IMR-90 (cell line): ENCODE results near the gene FGD5.

Experiments used
- BHLHE40 ChIP-seq: fragments of 150-350 bp; IDR thresholded peaks from 2 replicates; pipeline ENCODE4 v1.6.1; 2016; ENCODE audit warnings: mild to moderate bottlenecking, low read depth, low read length
- MAZ ChIP-seq: IDR thresholded peaks from 2 replicates; pipeline ENCODE4 v1.6.1; 2012; ENCODE audit warnings: low read depth, mild to moderate bottlenecking, low read length, improper control_type of control experiment, moderate library complexity, borderline replicate concordance
- NFE2L2 ChIP-seq: fragments of 150-350 bp; IDR thresholded peaks from 2 replicates; pipeline ENCODE4 v1.6.1; 2016; ENCODE audit warnings: low read depth, mild to moderate bottlenecking, low read length
- POLR2A ChIP-seq: IDR thresholded peaks from 2 replicates; pipeline ENCODE4 v1.6.1; 2012; ENCODE audit warnings: mild to moderate bottlenecking, low read depth, low read length
- RAD21 ChIP-seq: IDR thresholded peaks from 2 replicates; pipeline ENCODE4 v1.6.1; 2012; ENCODE audit warnings: low read length, improper control_type of control experiment
- RFX5 ChIP-seq: IDR thresholded peaks from 2 replicates; pipeline ENCODE4 v1.8.0; 2012; ENCODE audit warnings: low read depth, mild to moderate bottlenecking, low read length, moderate library complexity
- SMC3 ChIP-seq: fragments of 150-350 bp; IDR thresholded peaks from 2 replicates; pipeline ENCODE4 v1.6.1; 2016; ENCODE audit warnings: low read depth, mild to moderate bottlenecking, antibody characterized with exemption, low read length, moderate library complexity
- TF ChIP-seq, protein P1 (sequence below): conservative IDR thresholded peaks from 2 replicates; pipeline ENCODE4 v1.5.1; 2012; ENCODE audit warnings: mild to moderate bottlenecking, low read depth, low read length, improper control_type of control experiment
- TF ChIP-seq, protein P2 (sequence below): fragments of 150-350 bp; IDR thresholded peaks from 2 replicates; pipeline ENCODE4 v1.6.1; 2017; ENCODE audit warnings: mild to moderate bottlenecking, antibody characterized with exemption, low read length, low read depth

DNA sequence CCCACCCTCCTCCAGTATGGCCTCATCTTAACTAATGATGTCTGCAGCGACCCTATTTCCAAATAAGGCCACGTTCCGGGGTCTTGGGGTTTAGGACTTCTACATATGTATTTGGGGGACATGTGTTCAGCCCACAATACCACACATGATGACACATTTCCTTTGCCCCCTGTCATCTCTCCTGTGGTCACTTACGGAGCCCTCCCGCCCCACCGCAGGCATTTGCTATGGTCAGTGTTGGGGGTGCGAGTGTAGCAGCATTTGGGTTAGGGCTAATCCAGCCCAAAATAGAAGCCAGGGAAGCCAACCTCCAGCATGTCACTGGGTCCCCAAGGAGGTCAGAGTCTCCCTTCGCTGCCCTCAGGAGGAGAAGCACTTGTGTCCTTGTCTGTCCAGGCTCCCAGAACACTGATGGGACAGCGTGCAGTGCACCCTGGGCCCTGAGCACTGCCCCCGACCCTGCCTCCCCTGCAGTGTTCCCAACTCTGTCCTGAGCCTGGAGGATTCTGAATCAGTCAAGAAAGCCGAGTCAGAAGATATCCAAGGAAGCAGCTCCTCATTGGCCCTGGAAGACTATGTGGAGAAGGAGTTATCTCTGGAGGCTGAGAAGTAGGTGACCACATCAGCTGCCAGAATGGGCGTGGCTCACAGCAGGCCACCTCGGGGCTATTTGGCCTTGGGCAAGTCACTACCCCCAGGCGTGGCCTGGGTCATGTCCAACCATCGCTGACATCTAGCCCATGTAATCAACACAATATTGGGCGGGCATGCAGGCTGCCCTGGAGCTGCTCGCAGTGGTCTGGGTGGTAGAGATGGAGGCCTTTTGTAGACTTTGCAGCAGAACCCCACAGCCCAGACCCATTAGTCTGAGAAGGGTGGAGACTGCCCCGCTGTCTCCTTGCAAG lies 46.9 kb upstream of the FGD5 start:
- TF ChIP-seq, protein P1, sequence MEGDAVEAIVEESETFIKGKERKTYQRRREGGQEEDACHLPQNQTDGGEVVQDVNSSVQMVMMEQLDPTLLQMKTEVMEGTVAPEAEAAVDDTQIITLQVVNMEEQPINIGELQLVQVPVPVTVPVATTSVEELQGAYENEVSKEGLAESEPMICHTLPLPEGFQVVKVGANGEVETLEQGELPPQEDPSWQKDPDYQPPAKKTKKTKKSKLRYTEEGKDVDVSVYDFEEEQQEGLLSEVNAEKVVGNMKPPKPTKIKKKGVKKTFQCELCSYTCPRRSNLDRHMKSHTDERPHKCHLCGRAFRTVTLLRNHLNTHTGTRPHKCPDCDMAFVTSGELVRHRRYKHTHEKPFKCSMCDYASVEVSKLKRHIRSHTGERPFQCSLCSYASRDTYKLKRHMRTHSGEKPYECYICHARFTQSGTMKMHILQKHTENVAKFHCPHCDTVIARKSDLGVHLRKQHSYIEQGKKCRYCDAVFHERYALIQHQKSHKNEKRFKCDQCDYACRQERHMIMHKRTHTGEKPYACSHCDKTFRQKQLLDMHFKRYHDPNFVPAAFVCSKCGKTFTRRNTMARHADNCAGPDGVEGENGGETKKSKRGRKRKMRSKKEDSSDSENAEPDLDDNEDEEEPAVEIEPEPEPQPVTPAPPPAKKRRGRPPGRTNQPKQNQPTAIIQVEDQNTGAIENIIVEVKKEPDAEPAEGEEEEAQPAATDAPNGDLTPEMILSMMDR, result no peak
- TF ChIP-seq NFE2L2, result no peak
- no peak for TF ChIP-seq POLR2A
- TF ChIP-seq, protein P2, sequence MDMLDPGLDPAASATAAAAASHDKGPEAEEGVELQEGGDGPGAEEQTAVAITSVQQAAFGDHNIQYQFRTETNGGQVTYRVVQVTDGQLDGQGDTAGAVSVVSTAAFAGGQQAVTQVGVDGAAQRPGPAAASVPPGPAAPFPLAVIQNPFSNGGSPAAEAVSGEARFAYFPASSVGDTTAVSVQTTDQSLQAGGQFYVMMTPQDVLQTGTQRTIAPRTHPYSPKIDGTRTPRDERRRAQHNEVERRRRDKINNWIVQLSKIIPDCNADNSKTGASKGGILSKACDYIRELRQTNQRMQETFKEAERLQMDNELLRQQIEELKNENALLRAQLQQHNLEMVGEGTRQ, result no peak
- TF ChIP-seq SMC3, result no peak
- TF ChIP-seq BHLHE40, result no peak
- TF ChIP-seq RFX5, result no peak
- TF ChIP-seq MAZ, result no peak
- no peak for TF ChIP-seq RAD21
